Kidney (tissue), 14 donors: ENCODE measurements around the gene ULBP2. TPM values are rescaled to one million over a fixed set of nuclear protein-coding genes. Genes with fewer than 3 reads are reported as not detected.
A peak's percentile ranks its signal among the peaks of the same experiment; 100 is the strongest.
"Not testable (repeated sequence)": the region's sequence is repeated elsewhere in the genome, so short reads cannot be mapped to it uniquely, and the experiment has no call there.

ENCODE experiments used
- DNase-seq, 5 donors: peaks; one replicate each; pipeline ENCODE4 v3.0.0-alpha.2; 2013 to 2020
- FAIRE-seq: peaks from 2 replicates; lab custom pipeline; 2012; peaks lifted over from hg19 to GRCh38; lab: Jason Lieb, UNC
- H3K27ac ChIP-seq, 2 donors: one replicate each; pipeline ENCODE4 v1.7.0; 2013; ENCODE audit warnings: low read depth in 2 of 2, low read length in 2 of 2, inconsistent platforms in 1 of 2
- H3K27me3 ChIP-seq: one replicate; pipeline ENCODE4 v1.7.1; 2013; ENCODE audit warnings: low read length, inconsistent platforms; ENCODE audit not compliant: control insufficient read depth, insufficient read depth
- H3K36me3 ChIP-seq, 3 donors: one replicate each; pipeline versions ENCODE4 v1.7.0 to v1.7.1; 2013; ENCODE audit warnings: low read length in 3 of 3, control low read depth in 1 of 3, inconsistent platforms in 1 of 3; ENCODE audit not compliant: insufficient read depth in 3 of 3, control insufficient read depth in 2 of 3
- H3K4me1 ChIP-seq, 3 donors: one replicate each; pipeline versions ENCODE4 v1.7.0 to v1.7.1; 2013; ENCODE audit warnings: low read length in 3 of 3, inconsistent platforms in 1 of 3, low read depth in 1 of 3; ENCODE audit not compliant: control insufficient read depth in 2 of 3, insufficient read depth in 2 of 3
- H3K4me3 ChIP-seq, 3 donors: one replicate each; pipeline versions ENCODE4 v1.7.0 to v1.8.1; 2013; ENCODE audit warnings: low read length in 3 of 3, control low read depth in 1 of 3, inconsistent platforms in 1 of 3
- H3K9ac ChIP-seq, 3 donors: one replicate each; pipeline versions ENCODE4 v1.7.0 to v1.7.1; 2013; ENCODE audit warnings: low read length in 3 of 3, control low read depth in 1 of 3, inconsistent platforms in 1 of 3
- H3K9me3 ChIP-seq, 3 donors: one replicate each; pipeline versions ENCODE4 v1.7.0 to v1.7.1; 2013; ENCODE audit warnings: low read length in 3 of 3, control low read depth in 1 of 3, inconsistent platforms in 1 of 3; ENCODE audit not compliant: control insufficient read depth in 2 of 3, insufficient read depth in 1 of 3
- intact Hi-C: fragments of 100-400 bp; cut with DNase I; formaldehyde crosslinking; loops from one replicate; pipeline ENCODE4 v1.11.1; 2022
- polyA plus RNA-seq: library from polyadenylated mRNA; stranded (reverse); fragments of 350-450 nt; fragmentation: Illumina TruSeq; extraction: RNeasy Lipid Tissue Mini Kit (QIAGEN cat#74804); gene quantifications from one replicate; pipeline ENCODE4 v1.2.3, GENCODE V29; 2014; ENCODE audit warnings: low read depth, low replicate concordance; ENCODE audit not compliant: insufficient read depth
- total RNA-seq: library from RNA; stranded (reverse); fragmentation: NEBNext Ultra II Directional; extraction: Animal tissue kit (Norgen Biotek cat#: 25700); gene quantifications from one replicate; pipeline ENCODE4 v1.2.1, GENCODE V29; 2021
- TF ChIP-seq, protein P1 (sequence below): IDR thresholded peaks from 3 replicates; pipeline ENCODE4 v1.5.1; 2012; ENCODE audit warnings: mild to moderate bottlenecking, moderate library complexity, borderline replicate concordance; ENCODE audit not compliant: insufficient read depth; ENCODE audit errors: extremely low read depth
- donor health status: control.
- donor health status: control.
- donor health status: control.
- donor health status: control.
- donor health status: control.
- donor health status: DM: yes; HTN: yes; CAD: no.
- donor health status: Normal renal cell carcinoma (clear cell type).

Gene ULBP2
- total and polyA plus RNA-seq, 2 donors from 2014 or later = 1.3 to 2.5 TPM

DNA sequence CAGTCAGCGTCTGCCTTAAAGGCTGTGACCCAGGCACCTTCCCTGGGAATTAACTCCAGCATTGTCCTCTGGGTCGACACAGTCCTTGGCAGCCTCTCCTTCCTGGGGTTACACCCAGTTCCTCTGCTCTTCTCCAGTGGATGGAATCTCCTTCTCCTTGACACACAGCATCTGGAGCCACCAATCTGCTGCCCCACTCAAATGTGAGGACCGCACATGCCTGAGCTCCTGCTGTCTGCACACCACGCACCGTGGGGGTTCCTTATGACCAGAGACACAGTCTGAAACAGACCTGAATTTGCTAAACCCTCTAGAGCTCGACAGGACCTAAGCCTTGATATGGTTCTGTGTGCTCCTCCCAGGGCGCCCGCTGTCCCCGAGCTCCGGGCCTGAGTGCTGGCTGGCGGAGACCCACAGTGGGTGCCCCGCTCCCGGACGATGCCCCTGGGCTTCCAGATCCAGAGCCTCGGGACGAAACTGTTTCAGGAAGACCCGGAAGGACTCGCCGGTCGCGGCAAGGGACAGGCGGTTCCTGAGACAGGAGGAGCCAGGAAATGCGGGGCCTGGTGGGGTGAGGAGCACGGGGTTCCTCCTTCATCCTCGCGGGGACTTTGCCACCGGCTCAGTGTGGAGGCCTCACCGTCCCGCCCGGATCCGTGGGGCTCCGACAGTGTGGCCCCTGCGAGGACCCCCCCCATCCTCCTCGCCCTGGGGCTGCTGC is 16.4 kb upstream of the ULBP2 start:
- Histone ChIP-seq H3K36me3 (no peaks in the 10 kb centered on the region), H3K9me3 (no peaks in the 10 kb centered on the region), H3K9ac (peak overlapping the region in 1 of 3 donors; percentile 65), H3K4me1 (peaks cover 0 to 4% (median 0%) of the 10 kb centered on the region in 3 donors), H3K27me3 (peaks cover 9% of the 10 kb centered on the region), H3K4me3 (peak overlapping the region; percentile 6 to 74 (median 68)), H3K27ac (no peak overlapping the region)
- TF ChIP-seq, protein P1, sequence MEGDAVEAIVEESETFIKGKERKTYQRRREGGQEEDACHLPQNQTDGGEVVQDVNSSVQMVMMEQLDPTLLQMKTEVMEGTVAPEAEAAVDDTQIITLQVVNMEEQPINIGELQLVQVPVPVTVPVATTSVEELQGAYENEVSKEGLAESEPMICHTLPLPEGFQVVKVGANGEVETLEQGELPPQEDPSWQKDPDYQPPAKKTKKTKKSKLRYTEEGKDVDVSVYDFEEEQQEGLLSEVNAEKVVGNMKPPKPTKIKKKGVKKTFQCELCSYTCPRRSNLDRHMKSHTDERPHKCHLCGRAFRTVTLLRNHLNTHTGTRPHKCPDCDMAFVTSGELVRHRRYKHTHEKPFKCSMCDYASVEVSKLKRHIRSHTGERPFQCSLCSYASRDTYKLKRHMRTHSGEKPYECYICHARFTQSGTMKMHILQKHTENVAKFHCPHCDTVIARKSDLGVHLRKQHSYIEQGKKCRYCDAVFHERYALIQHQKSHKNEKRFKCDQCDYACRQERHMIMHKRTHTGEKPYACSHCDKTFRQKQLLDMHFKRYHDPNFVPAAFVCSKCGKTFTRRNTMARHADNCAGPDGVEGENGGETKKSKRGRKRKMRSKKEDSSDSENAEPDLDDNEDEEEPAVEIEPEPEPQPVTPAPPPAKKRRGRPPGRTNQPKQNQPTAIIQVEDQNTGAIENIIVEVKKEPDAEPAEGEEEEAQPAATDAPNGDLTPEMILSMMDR = no peak
- FAIRE-seq = no peak
- intact Hi-C loops = loop anchor here (5.0 kb wide), 1 partner anchor 93 kb away; no protein-coding TSS in a partner anchor
- DNase-seq = peak in 4 of 5 donors; percentile 27 to 86 (median 44)

- Histone ChIP-seq H3K4me3 (peak overlapping the region; percentile 68 to 74 (median 74)), H3K9me3 (no peaks in the 10 kb centered on the region), H3K4me1 (peaks cover 0 to 4% (median 0%) of the 10 kb centered on the region in 3 donors), H3K9ac (peak overlapping the region in 2 of 3 donors; percentile 52 to 65), H3K36me3 (no peaks in the 10 kb centered on the region), H3K27me3 (peaks cover 9% of the 10 kb centered on the region), H3K27ac (no peak overlapping the region)
- intact Hi-C loops = loop anchor here (5.0 kb wide), 1 partner anchor 94 kb away; no protein-coding TSS in a partner anchor
- TF ChIP-seq, protein P1 = peak; percentile 96
- peak; percentile 89 to 93 (median 92) for DNase-seq
- FAIRE-seq = no peak
These were observed 15.6 kb upstream of the ULBP2 start for GRCh38 chr6:149925974-149926777.

GRCh38 chr6:149927025-149927424 is 14.8 kb upstream of the ULBP2 start:
- H3K9me3 ChIP-seq, H3K9ac ChIP-seq, H3K4me3 ChIP-seq, H3K27me3 ChIP-seq, H3K27ac ChIP-seq, H3K4me1 ChIP-seq, H3K36me3 ChIP-seq, DNase-seq: not testable (repeated sequence)
- peak; percentile 73 for FAIRE-seq
- intact Hi-C loops = loop anchor here (5.0 kb wide), 1 partner anchor 95 kb away; no protein-coding TSS in a partner anchor

GRCh38 chr6:149929422-149929821 is 12.4 kb upstream of the ULBP2 start:
- Histone ChIP-seq H3K27ac (no peak overlapping the region), H3K9me3 (no peaks in the 10 kb centered on the region), H3K36me3 (no peaks in the 10 kb centered on the region), H3K4me1 (peaks cover 0 to 2% (median 0%) of the 10 kb centered on the region in 3 donors), H3K9ac (no peak overlapping the region), H3K27me3 (peaks cover 10% of the 10 kb centered on the region), H3K4me3 (no peak overlapping the region)
- DNase-seq = peak in 2 of 5 donors; percentile 21 to 24
- intact Hi-C loops = loop anchor here (5.0 kb wide), 1 partner anchor 97 kb away; no protein-coding TSS in a partner anchor
- TF ChIP-seq, protein P1 = no peak
- no peak for FAIRE-seq
